Head of caudate nucleus (tissue), 42 donors: ENCODE measurements around the gene PTPRE.

ENCODE experiments used
- DNase-seq, 42 donors: peaks; one replicate each; pipeline versions ENCODE4 v3.0.0 to v3.0.0-alpha.2; 2020 to 2021; ENCODE audit warnings: mixed read lengths in 7 of 42
- intact Hi-C: fragments of 100-400 bp; cut with DNase I; formaldehyde crosslinking; loops from one replicate; pipeline ENCODE4 v1.15.0; 2022

The PTPRE gene

DNA sequence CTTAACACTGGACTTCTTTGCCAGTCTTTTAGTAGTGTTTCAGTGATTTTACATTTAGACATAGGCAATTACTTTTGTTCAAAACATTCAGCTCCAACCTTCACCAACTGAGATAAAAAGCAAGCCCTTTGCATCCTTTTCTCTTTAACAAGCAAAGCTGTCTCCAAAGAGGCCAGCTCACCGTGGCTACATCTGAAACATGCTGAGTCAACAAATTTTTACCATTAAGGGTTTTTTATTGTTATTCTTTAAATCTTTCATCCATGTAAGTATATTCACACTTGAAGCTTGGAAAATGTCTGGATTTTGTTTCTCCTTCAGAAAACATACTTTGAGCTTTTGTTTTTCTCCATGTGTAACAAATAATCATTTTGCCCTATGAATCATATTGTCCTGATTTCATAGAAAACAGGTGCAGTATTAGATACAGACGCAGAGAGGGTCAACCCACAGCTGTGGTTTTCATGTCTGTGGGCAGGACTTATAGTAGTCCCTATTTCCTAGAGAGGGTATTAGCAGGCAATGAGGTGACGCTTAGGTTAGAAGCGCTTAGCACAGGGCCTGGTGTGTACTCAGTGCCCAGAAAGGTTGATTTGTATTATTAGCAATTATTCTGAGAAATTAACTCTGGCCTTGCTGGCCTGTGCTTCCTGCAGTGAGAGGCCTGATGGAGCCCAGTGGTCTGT lies 119.9 kb downstream of the PTPRE start:
- peak in 1 of 42 donors; percentile 12 for DNase-seq
- intact Hi-C loops = no loop called here

DNA sequence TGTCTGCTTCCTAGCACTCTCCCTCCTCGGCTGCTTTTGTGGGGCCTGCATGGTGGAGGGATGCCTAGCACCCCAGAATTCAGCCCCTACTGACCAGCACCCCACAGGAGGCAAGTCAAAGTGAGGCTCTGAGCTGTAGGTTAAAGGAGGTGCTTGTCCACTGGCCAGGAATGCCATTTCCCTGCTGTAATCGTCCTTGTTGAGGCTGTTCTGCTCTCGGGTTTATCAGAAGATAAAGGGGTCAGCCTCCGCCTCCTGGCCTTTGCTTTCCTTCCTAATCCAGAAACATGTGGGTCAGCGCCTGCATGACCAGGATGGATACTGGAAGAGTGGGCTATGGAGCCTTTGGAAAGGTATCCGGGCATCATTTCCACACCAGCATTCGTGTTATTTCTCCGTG lies 120.4 kb downstream of the PTPRE start:
- peak in 2 of 42 donors; percentile 10 to 16 for DNase-seq
- intact Hi-C loops = no loop called here

DNA sequence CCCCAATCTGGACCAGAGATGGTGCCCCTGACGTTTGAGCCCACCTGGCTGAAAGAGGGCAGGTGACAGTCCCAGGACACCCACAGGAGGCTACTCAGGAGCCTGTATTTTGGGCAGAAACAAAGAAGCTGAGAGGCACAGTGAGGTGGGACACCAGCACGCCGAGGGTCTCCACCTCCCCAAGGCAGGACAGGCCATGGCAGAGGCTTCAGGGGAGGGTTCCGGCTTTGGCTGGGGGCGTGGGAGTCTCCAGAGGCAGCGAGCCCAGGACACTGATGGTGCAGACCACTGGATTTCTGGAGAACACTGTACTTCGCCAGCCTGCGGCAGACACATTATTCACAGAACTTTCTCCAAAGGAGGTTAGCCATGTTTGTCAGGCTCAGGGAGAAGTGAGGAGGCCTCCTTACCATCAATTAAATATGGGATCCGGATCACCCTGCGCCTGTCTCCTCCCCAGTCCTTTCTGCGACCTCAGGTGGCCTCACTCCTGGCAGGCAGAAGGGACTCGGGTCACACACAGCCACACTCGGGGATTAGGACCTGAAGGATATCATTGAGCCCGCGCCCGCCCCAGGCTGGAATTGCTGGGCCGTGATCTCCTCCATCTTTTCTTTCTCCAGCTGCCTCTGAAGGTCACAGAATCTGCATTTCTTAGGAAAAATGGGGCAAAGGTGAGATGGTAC lies 121.1 kb downstream of the PTPRE start:
- intact Hi-C loops = no loop called here
- DNase-seq = peak in 2 of 42 donors; percentile 19 to 23

DNA sequence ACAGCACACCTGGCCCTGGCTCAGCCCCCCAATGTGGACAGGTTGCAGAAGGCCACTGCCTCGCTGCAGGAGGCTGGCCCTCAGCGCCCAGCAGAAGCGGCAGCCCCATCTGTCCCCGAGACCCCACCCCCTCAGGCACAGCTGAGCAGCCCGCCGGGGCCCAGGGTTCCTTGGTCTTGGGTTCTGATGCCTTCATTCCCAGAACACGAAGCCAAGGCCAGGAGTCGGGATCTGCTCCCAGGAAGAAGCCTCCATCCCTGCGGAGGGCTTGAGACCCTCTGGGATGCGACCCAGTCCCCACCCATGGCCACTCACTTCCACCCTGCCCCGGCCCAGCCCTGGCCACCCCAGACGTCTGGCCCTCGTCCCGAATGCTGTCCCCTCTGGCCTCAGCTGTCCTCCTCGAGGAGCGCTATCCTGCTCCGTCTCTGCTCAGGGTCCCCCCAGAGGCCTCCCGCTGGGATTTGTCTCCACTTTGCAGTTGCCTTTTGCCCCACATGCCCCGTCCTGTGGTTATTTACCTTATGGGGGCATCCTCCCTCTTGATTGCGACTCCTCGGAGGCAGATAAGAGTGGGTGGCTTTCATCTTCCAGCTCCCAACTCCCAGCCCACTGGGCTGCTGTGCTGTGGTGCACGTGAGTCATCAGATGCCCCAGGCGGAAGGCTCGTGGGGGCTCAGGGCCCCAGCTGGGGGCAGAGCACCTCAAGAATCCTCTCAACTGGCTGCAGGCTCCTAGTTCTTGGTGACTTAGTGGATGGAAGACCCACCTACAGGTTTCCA lies 121.8 kb downstream of the PTPRE start:
- intact Hi-C loops = no loop called here
- peak in 2 of 42 donors; percentile 18 to 20 for DNase-seq

DNA sequence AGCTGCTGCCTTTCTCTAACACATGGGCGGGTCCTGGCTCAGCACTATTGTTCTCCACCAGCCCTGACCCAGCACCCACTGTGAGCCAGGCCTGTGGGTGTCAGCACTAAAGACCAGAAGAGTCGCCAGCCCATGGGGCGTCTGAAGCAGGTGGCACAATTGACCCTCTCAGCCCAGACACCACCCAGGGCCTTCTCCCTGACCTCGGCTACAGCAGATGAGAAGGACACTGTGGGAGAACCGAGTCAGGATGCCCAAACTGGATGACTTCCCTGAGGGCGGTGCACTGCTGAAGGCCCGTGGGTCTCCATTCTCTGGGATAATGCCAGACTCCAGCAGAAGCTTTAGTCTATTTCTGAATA lies 122.4 kb downstream of the PTPRE start:
- intact Hi-C loops = no loop called here
- DNase-seq = peak in 2 of 42 donors; percentile 14 to 25

DNA sequence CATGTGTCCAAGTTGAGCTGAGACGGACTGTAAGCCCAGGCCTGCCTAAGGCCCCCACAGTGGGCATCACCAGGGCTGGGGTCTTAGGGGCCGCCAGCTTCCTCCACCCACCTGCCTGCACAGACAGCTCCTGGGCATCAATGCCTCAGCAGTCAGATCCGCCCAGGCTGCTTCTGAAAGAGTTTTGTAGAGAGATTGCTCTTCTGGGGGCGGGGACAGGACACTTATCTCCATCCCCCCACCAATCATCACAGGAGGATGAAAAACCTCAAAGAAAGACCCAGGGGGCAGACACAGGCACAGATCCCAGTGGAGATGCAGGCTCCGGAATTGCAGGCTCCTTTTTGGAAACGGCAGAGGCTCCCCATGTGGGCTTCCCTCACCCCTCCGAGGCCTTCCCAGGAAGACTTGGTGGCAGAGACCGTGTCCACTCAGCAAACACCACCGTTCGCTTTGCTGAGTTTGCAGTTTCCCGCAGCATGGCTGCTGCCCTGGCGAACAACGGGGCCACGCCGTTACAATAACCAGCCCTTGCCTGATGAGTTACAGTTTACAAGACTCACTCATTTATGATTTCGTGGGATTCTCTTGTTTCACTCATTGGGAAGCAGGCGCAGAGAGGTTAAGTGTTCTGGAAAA lies 122.9 kb downstream of the PTPRE start:
- no peak for DNase-seq
- intact Hi-C loops = no loop called here

DNA sequence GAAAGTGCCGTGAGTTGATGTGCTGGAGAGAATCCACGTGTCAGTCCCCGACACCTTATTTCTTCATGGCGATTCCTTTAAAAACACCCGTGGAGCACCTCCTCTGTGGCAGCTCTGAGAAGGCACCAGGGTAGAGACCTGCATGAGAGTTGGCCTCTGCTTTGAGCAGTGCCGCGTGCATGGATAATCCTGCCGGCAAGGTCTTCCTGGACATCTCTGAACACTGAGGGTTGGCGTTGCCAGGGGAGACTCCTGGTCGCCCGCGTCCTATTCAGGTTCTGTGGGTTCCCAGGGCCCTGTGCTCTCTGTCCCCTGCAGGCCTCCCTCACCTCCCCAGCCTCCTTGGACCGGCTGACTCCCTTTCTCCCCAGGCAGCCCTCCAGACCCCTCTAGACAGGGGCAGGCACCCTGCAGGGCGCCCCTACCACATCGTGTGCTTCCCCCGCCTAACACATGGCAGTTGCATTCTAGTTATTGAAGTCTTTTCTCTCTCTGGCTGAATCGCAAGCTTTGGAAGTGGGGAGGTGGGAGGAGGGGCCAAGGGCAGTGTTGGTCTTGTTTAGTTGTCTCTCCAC lies 123.7 kb downstream of the PTPRE start:
- intact Hi-C loops = no loop called here
- DNase-seq = no peak

DNA sequence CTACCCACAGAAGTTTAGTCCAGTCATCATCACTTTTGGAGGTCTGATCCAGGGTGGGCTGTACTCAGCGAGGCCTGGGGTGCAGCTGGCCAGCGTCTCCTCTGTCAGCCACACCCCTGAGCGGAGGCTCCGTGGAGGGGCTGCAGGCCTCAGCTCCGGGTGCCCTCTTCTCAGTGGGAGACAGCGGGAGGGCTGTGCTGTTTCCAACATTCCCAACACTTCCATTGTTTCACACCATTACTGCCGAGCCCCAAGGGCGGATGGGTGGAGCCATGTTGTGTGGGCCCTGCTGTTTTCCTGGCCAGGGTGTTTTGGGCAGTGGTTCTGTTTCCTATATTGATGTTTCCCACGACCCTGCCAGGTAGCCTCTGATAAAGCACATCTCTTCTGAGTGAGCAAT lies 124.3 kb downstream of the PTPRE start:
- no peak for DNase-seq
- intact Hi-C loops = no loop called here

DNA sequence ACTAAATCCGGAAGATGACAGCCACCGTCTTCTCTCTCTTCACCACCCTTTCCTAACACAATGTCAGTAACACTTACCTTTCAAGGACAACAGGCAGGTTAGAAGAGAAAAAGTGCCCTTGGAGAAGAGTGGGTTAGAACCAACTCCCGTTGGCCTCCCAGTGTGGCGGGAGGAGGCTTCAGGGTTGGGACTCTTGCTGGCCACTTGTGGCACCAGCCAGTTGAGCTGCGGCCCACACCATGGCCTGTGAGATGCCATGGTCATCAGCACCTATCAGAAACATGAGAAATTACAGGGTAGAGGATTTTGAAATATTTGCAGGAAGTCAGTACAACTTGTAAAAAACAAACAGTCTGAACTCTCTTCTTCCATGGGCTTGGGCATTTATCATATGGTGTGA lies 125.6 kb downstream of the PTPRE start:
- no peak for DNase-seq
- intact Hi-C loops = no loop called here

DNA sequence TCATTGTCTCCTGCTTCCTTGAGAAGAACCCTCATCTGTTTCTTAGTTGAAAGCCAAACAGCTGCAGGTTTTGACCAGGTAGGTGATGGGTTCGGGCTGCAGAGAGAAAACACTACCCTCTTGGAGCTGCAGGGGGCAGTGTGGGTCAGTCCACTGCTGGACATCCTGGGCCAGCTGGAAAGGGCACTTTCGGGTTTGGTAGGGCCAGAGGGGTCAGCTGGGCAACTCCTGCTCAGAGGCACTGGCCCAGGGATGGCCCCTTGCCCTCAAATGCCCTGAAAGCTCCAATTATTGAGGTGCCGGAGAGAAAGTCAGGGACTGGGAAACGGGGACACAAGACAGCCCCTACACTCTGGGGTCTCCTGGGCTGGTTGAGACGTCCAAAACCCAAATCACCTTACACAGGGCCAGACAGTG lies 128.7 kb downstream of the PTPRE start:
- intact Hi-C loops = loop anchor here (2.0 kb wide), 1 partner anchor 33 kb away; no protein-coding TSS in a partner anchor
- DNase-seq = peak in 30 of 42 donors; percentile 10 to 80 (median 48)

DNA sequence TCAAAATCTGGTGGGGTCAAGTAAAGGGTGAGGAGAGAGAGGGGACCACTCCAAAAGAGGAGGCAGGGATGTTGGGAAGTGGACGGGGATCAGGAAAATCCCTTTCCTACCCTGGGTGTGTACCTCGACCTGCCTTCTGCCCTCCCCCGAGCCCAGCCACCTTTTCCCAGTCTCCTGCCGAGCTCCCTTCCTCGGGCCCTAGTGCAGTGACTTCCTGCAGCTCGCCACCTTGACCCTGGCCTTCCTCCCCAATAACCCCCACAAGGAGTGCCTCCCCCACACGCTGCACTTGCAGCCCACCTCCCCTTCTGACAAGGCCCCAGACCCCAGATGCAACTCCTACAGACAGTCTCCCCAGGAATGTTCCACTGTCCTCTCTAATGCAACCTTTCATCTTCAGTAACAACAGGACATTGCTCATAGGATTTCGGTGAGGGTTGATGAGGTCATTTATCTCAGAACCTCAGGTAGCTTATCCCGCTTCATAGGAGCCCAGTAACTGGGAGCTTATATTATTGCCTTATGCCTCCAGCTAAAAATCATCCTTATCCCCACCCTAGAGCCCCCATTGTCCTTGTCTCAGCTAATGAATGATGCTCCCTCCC lies 129.2 kb downstream of the PTPRE start:
- no peak for DNase-seq
- intact Hi-C loops = no loop called here

DNA sequence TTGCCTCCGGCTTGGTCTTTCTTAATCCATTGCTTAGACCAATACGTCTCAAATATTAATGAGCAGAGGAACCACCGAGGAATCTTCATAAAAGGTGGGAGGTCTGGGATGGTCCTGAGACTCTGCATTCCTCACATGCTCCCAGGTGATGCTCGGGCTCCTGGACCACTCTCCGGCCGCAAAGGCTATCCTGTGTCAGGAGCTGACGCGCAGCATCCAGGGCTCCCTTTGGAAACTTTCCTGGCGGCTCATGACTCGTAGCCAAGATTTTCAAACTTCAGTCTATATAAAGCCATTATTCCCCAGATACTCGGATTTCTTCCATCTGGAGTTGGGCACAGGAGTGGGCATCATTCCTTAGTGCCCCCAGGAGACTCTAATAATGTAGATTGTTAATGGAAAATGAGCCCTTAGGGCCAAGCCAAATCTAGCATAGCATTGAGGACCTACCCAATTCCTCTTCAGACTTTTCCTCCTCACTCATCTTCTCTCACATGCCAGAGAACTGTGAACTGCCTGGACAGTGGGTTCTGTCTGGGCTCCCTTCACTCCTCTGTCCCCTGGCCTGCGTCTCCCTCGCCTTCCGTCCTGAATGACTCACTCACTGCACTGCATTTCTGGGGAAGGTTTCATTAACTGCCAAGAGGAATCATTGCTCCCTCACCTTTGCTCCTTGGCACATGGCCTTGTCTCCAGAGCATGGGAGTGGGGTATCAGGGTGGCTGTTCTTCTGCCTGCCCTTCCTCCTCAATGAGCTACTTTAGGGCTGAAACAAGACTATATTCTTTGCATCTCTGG lies 130.0 kb downstream of the PTPRE start:
- intact Hi-C loops = no loop called here
- no peak for DNase-seq

DNA sequence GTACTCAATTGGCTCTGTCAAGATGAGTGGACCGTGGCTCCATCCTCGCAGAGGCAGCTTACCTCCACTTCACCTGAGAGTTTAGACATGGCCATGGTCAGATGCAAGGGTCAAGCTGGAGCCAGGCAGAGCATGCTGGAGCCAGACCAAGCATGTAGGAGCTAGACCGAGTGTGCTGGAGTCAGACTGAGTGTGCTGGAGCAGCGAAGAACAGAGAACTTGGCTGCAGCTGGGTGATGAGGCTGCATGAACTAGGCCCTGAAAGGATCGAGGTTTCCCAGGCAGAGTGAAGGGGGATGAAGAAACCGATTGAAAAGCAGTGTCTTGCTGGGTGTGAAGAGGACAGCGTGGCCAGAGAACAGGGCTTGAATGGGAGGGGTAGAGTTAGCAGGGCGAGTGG lies 133.2 kb downstream of the PTPRE start:
- intact Hi-C loops = no loop called here
- DNase-seq = no peak

DNA sequence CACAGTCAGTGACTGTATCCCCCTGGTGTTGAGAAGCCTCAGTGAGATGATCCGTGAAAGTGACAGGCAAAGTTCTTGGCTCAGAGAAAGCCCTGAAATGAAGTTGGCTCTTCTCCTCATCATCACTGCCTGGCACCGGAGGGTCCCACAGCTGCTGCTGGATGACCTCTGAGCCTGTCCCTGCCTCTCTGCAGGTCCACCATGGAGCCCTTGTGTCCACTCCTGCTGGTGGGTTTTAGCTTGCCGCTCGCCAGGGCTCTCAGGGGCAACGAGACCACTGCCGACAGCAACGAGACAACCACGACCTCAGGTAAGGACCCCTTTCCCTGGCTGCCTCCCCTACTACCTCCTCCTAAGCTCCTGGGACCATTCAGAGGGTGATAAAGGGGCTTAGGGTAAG lies 133.8 kb downstream of the PTPRE start:
- no peak for DNase-seq
- intact Hi-C loops = no loop called here

DNA sequence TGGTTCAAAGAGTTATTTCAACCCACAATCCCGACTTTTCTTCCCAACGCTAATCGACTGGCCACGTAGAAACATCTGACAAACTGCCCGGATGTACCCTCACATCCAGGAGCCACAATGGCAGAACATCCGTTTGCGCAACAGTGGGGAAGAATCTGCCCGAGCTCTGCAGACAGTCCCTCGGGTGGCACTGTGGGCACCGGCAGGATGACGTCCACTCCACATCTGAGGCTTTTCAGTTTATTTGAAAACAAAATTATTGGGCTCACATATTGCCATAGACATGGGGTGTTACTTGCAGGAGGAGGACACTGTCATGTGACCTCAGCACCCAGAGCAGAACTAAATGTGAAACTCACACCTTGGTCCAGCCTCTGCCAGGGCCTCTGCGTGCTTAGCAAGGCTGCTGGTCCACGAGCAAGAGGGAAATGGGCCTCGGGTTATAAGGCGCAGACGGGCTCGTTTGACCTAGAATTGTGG lies 135.3 kb downstream of the PTPRE start:
- intact Hi-C loops = no loop called here
- DNase-seq = no peak

DNA sequence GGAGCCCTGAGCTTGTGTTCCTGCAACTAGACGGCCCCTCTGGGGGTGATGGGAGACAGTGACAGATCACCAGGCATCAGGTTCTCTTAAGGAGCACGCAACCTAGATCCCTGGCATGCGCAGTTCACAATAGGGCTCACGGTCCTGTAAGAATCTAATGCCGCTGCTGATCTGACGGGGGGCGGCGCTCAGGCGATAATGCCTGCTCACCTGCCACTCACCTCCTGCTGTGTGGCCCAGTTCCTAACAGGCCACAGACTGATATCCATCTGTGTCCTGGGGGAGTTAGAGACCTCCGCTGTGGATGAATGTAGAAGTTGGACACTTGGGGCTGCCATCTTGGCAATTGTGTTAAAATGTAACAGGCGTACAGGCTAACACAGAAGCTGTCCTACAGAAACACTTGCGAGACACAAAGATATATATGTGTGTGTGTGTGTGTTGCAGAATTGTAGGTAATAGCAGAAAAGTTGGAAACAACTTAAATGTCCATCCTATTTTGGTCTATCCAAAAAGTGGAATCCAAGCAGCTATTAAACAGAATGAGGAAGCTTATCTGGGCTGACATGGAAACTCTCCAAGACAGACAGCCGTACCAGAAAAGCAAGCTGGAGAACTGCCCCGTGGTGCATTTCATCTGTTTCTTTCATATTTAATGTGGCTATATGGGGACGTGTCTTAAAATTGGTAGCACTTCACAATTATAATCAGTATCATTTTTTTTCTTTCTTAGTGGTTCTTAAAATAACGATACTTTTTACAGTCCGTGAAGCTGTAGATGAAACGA lies 136.5 kb downstream of the PTPRE start:
- DNase-seq = no peak
- intact Hi-C loops = no loop called here

DNA sequence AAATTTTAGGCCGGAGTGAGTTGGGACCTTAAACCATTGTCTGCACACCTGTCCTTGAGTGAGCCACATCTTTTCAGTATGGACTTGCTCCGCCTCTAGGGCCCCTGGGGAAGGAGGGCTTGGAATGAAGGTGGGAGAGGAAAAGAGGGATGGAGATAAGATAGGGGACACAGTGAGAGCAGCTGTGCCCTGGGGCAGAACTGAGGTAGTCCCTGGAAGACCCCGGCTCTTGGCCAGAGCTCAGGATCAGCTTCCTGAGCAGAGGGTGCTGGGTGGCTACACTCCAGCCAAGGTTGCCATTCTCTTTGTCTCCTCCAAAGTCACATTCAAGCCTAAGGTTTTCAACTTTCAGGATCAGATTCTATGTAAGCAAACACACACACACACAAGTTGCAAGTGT lies 137.3 kb downstream of the PTPRE start:
- no peak for DNase-seq
- intact Hi-C loops = no loop called here
